HL-60 (cell line): ENCODE results near the gene AKAP8L.
"Not testable (repeated sequence)": the region's sequence is repeated elsewhere in the genome, so short reads cannot be mapped to it uniquely, and the experiment has no call there.

ENCODE experiments used
- DNase-seq, 2 experiments: peaks; one replicate each; pipeline ENCODE4 v3.0.0-alpha.2; 2010 to 2020; ENCODE audit warnings: low read depth in 1 of 2, low spot score in 1 of 2
- H3K27ac ChIP-seq: fragments of 250-450 bp; sonication (Bioruptor Pico); replicated peaks from 2 replicates; pipeline ENCODE4 v1.5.1; 2020; ENCODE audit warnings: mild to moderate bottlenecking, moderate library complexity
- H3K27me3 ChIP-seq: fragments of 250-450 bp; sonication (Bioruptor Pico); 2 replicates; pipeline ENCODE4 v1.5.1; 2021; ENCODE audit warnings: mild to moderate bottlenecking, moderate library complexity; ENCODE audit not compliant: insufficient read depth, poor library complexity, severe bottlenecking
- H3K4me3 ChIP-seq: replicated peaks from 2 replicates; pipeline ENCODE4 v1.5.1; 2011; ENCODE audit warnings: mild to moderate bottlenecking, control low read depth, low read length; ENCODE audit not compliant: insufficient read depth
- CTCF ChIP-seq: IDR thresholded peaks from one replicate; pipeline ENCODE4 v1.5.1; 2011; ENCODE audit warnings: low read length, control low read depth, inconsistent platforms; ENCODE audit not compliant: insufficient read depth
- GABPA ChIP-seq: IDR thresholded peaks from 2 replicates; pipeline ENCODE4 v1.6.1; 2012; ENCODE audit warnings: low read depth
- POLR2AphosphoS5 ChIP-seq: IDR thresholded peaks from 2 replicates; pipeline ENCODE4 v1.6.1; 2012; ENCODE audit warnings: low read depth
- REST ChIP-seq: IDR thresholded peaks from 2 replicates; pipeline ENCODE4 v1.6.1; 2012; ENCODE audit warnings: low read depth; ENCODE audit not compliant: insufficient replicate concordance
- SPI1 ChIP-seq: IDR thresholded peaks from 2 replicates; pipeline ENCODE4 v1.6.1; 2012; ENCODE audit warnings: low read depth, mild to moderate bottlenecking, borderline replicate concordance

Gene AKAP8L

GRCh38 chr19:15412832-15413231 is 6.0 kb downstream of the AKAP8L start:
- H3K27me3 ChIP-seq = no peaks in the 10 kb centered on the region
- no peak for DNase-seq
- TF ChIP-seq POLR2AphosphoS5 (no peak), GABPA (no peak), CTCF (no peak), SPI1 (no peak), REST (no peak)
- H3K27ac ChIP-seq = no peak overlapping the region
- H3K4me3 ChIP-seq = no peak overlapping the region

- H3K27ac ChIP-seq, H3K27me3 ChIP-seq, DNase-seq, H3K4me3 ChIP-seq: not testable (repeated sequence)
Observed at GRCh38 chr19:15411351-15411750, 7.4 kb downstream of the AKAP8L start.

GRCh38 chr19:15404780-15405211 is 14.0 kb downstream of the AKAP8L start:
- H3K4me3 ChIP-seq = no peak overlapping the region
- no peak overlapping the region for H3K27ac ChIP-seq
- no peaks in the 10 kb centered on the region for H3K27me3 ChIP-seq
- no peak for TF ChIP-seq SPI1
- TF ChIP-seq GABPA = no peak
- TF ChIP-seq POLR2AphosphoS5 = no peak
- no peak for TF ChIP-seq CTCF
- no peak for TF ChIP-seq REST
- DNase-seq = no peak

- no peak for TF ChIP-seq CTCF
- TF ChIP-seq GABPA = no peak
- TF ChIP-seq POLR2AphosphoS5 = no peak
- no peak for TF ChIP-seq SPI1
- TF ChIP-seq REST = no peak
- Histone ChIP-seq H3K4me3 (no peak overlapping the region), H3K27me3 (no peaks in the 10 kb centered on the region), H3K27ac (no peak overlapping the region)
- DNase-seq = no peak
Observed at GRCh38 chr19:15404097-15404779, 14.6 kb downstream of the AKAP8L start.
